HG03135 (cell line): ENCODE results near the gene MAK.
"Not testable (repeated sequence)": the region's sequence is repeated elsewhere in the genome, so short reads cannot be mapped to it uniquely, and the experiment has no call there.

Experiments
- ATAC-seq: cut with Tn5 transposase; IDR thresholded peaks from one replicate; pipeline ENCODE4 v1.9.1; 2021; ENCODE audit warnings: mild to moderate bottlenecking, moderate library complexity; ENCODE audit not compliant: unreplicated experiment

The MAK gene

DNA sequence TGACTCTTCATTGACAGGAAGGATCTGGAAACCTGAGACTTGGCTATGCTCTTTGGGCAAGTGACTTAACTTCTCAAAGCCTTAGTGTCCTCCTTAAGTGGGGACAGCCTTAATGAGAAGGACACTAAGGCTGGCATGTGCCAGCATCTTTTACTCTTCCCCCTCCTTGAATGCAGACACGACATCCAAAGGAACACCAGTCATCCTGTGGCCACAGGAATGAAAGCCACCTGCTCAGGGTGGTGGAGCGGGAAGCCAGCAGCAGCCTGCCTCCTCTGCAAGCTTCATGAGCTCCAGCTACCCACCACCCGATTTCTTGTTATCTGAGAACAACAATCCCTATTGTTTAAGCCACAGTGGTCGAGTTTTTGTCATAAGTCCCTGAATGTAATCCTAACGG is 46.2 kb downstream of the MAK start:
- no peak for ATAC-seq

GRCh38 chr6:10791673-10792072 is 46.7 kb downstream of the MAK start:
- ATAC-seq: no peak

GRCh38 chr6:10779076-10779475 is 59.3 kb downstream of the MAK start:
- ATAC-seq: no peak

GRCh38 chr6:10778230-10778629 is 60.1 kb downstream of the MAK start:
- ATAC-seq: no peak

- no peak for ATAC-seq
Observed at GRCh38 chr6:10771371-10771894, 66.9 kb downstream of the MAK start.

GRCh38 chr6:10769419-10769818 is 68.9 kb downstream of the MAK start:
- ATAC-seq: no peak

GRCh38 chr6:10763006-10763405 is 75.3 kb downstream of the MAK start:
- no peak for ATAC-seq

GRCh38 chr6:10759884-10760329 is 78.4 kb downstream of the MAK start:
- no peak for ATAC-seq

DNA sequence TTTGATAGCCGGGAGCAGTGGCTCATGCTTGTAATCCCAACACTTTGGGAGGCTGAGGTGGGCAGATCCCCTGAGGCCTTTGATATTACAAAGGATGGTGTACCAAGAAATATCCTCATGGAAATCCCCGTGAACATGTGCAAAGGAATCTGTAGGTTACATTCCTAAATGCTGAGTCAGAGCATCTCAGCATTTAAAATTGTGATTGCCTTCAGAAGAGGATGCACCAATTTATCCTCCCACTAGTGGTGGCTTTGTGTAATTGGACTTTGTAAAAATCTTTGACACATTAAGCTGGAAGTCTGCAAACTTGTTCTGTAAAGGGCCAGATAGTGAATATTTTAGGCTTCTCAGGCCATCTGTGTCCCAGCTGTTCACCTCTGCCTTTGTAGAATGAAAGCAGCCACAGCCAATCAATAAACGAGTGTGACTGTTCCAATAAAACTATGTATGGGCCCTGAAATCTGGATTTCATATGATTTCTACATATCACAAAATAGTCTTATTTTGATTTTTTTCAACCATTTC is 79.0 kb downstream of the MAK start:
- ATAC-seq: no peak

GRCh38 chr6:10756085-10756484 is 82.3 kb downstream of the MAK start:
- no peak for ATAC-seq

GRCh38 chr6:10751757-10752156 is 86.6 kb downstream of the MAK start:
- not testable (repeated sequence) for ATAC-seq

- ATAC-seq: not testable (repeated sequence)
Observed at GRCh38 chr6:10750568-10750967, 87.8 kb downstream of the MAK start.

- ATAC-seq: no peak
Observed at GRCh38 chr6:10749734-10750133, 88.6 kb downstream of the MAK start.

- peak; percentile 96 for ATAC-seq
Observed at GRCh38 chr6:10747251-10747972, 90.9 kb downstream of the MAK start, which contains the start of gene TMEM14B. Gene TMEM14B, plus strand, starts transcription at chr6:10747805. Its CDS starts 1,441 bp downstream, at chr6:10749246.

DNA sequence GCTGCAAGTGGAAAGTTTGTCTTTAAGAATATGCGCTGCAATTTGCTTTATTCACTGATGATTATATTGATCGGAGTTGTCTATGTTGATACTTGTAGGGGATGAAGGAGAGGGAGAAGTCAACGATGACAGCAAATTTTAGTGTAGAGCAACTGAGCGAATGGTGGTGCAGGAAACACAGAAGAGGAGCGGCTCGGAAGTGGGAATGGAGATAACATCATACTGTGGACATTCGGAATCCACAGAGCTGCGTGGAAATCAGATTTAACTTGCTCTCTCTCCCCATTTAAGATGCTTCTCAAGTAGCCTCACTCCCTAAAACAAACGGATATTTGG is 91.5 kb downstream of the MAK start:
- ATAC-seq: no peak

GRCh38 chr6:10745116-10745515 is 93.2 kb downstream of the MAK start:
- no peak for ATAC-seq

GRCh38 chr6:10743515-10743914 is 94.8 kb downstream of the MAK start:
- no peak for ATAC-seq

- ATAC-seq: no peak
Observed at GRCh38 chr6:10742251-10742650, 96.1 kb downstream of the MAK start.

DNA sequence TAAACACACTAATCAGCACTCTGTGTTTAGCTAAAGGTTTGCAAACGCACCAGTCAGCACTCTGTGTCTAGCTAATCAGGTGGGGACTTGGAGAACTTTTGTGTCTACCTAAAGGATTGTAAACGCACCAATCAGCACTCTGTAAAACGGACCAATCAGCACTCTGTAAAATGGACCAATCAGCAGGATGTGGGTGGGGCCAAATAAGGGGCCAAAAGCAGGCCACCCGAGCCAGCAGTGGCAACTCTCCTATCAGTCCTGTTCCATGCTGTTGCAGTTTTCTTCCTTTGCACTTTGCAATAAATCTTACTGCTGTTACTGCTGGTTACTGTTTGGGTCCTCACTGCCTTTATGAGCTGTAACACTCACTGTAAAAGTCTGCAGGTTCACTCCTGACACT is 96.7 kb downstream of the MAK start:
- not testable (repeated sequence) for ATAC-seq

DNA sequence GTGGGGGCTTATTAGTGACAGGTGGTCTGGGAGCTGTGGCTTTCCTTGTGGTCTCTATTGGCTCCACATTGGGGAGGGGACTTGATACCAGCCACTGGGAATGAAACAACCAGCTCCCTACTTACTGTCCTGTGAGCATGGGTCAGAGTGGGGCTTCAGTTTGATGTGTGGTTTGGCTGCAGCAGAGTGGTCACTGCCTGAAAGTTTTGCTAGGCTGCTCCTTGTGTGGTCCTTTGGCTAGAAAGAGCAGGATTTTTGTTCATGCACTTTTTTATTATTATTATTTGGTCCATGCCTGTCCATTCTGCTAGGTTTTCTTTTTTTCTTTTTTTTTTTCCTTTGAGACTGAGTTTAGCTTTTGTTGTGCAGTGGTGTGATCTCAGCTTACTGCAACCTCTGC is 98.3 kb downstream of the MAK start:
- no peak for ATAC-seq

DNA sequence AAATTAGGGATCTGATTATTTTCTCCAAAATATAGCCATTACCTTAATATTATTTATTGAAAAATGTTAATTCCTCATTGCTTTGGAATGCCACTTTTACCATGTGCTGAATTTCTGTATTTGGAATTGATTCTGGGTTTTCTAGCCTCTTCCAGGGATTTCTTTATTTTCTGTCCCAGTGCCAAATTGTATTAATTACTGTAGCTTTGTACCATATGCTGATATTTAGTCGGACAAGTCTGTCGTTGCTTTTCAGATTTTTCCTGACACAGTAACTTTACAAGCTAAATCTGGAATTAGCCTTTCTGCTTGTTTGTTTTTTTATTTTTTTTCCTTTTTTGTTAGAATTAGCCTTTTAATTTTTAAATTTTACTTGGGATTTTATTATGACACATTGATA is 101.6 kb downstream of the MAK start:
- no peak for ATAC-seq

DNA sequence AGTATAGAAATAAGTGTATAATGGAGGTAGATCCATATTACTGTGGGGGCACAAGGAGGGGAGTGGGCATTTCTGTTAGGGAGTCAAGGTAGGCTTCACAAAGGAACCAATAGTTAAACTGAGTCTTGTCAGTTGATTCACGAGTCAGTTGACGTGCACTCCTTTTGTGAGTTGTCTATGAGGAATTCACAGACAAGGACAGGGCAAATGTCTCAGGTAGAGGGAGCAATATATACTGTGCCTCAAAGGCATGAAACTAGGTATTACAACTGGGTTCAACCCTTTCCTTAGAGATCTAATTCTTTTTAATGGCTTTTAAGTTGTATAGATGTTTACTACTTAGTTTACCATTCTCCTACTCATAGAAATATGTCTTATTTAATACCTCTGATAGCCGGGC is 104.5 kb downstream of the MAK start:
- no peak for ATAC-seq
